Astrocyte of the cerebellum (primary cell): ENCODE results near the gene HSD17B12.

Experiments
- DNase-seq: peaks from one replicate; pipeline ENCODE4 v3.0.0-alpha.2; 2011; ENCODE audit warnings: low read depth
- H3K4me3 ChIP-seq: 2 replicates; pipeline ENCODE4 v1.5.1; 2011; ENCODE audit warnings: mild to moderate bottlenecking, low read depth, low read length, moderate library complexity
- CTCF ChIP-seq: IDR thresholded peaks from 2 replicates; pipeline ENCODE4 v1.5.1; 2012; ENCODE audit warnings: low read length, low read depth, moderate library complexity, mild to moderate bottlenecking; ENCODE audit errors: missing control alignments
- in situ Hi-C: cut with HindIII; loops from 2 replicates; pipeline ENCODE4 v1.10.0; 2017; ENCODE audit warnings: low sequenced_read_pairs

HSD17B12 gene

DNA sequence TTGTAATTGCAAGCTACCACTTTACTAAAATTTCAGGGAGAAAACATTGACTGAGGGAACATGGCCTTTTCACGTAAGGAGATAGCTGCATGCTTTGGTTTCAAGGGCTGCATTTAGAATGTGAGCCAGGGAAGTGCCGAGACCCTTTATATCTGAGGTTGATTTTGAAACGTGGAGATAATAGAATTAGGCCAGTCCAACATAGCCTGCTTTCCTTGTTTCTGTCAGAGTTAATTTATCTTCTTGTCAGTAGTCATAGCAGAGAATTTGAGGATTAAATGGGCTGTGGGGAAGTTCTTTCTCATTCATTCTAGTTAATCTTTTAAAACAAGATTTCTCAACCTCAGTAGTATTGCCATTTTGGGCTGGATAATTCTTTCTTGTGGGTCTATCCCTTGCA is 212.3 kb downstream of the HSD17B12 start:
- in situ Hi-C loops = no loop called here
- no peak overlapping the region for H3K4me3 ChIP-seq
- no peak for TF ChIP-seq CTCF
- DNase-seq = no peak

DNA sequence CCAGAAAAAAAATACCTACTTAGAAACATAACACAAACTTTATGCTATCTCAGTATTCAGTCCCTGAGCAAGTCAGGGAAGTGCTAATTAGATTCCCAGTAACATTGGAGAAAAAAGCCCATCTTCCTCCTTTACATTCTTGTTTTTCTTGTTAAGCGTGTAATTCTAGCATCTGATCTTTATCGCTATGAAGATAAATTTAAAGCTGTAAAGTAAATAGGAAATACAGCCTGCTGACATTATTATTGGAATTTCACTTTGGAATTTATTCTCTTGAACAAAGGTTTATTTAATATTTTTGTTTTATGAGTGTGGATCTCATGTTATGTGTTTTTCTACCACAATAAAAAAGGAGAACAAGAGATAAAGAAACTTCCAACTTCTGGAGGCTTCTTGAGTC is 214.0 kb downstream of the HSD17B12 start:
- H3K4me3 ChIP-seq = no peak overlapping the region
- DNase-seq = no peak
- TF ChIP-seq CTCF = no peak
- in situ Hi-C loops = no loop called here

- no peak for TF ChIP-seq CTCF
- DNase-seq = no peak
- H3K4me3 ChIP-seq = no peak overlapping the region
- in situ Hi-C loops = no loop called here
Measured at GRCh38 chr11:43895601-43896000, 215.1 kb downstream of the HSD17B12 start.

- no peak for DNase-seq
- no peak overlapping the region for H3K4me3 ChIP-seq
- TF ChIP-seq CTCF = no peak
- in situ Hi-C loops = no loop called here
Measured at GRCh38 chr11:43898574-43898973, 218.0 kb downstream of the HSD17B12 start.

DNA sequence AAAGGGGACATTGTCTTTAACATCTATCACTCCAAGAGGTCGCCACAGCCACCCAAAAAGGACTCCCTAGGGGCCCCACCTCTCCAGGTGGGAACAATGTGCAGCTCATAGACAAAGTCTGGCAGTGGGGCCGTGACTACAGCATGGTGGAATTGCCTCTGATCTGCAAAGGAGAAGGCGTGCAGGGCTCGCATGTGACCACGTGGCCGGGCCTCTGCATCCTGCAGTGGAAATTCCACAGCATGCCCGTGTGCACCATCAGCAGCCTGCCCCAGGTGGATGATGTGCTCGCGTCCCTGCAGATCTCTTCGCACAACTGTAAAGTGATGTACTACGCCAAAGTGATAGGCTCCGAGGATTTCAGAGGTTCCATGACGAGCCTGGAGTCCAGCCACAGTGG is 218.6 kb downstream of the HSD17B12 start:
- in situ Hi-C loops = no loop called here
- no peak overlapping the region for H3K4me3 ChIP-seq
- no peak for TF ChIP-seq CTCF
- no peak for DNase-seq

GRCh38 chr11:43901551-43901950 is 221.0 kb downstream of the HSD17B12 start:
- DNase-seq = no peak
- in situ Hi-C loops = no loop called here
- TF ChIP-seq CTCF = no peak
- H3K4me3 ChIP-seq = no peak overlapping the region

GRCh38 chr11:43903078-43903477 is 222.5 kb downstream of the HSD17B12 start:
- no peak overlapping the region for H3K4me3 ChIP-seq
- no peak for DNase-seq
- no peak for TF ChIP-seq CTCF
- in situ Hi-C loops = no loop called here
